ENCODE data around the gene PCDHA2. TPM values are rescaled to one million over a fixed set of nuclear protein-coding genes. Genes with fewer than 3 reads are reported as not detected.
"Not testable (repeated sequence)": the region's sequence is repeated elsewhere in the genome, so short reads cannot be mapped to it uniquely, and the experiment has no call there.

Gene PCDHA2
- total and polyA plus RNA-seq, 2 of the 8 experiments (the other 6 are each of a cell fraction or from before 2014, with no cell fraction given), result 0.86 to 1.9 TPM

DNA sequence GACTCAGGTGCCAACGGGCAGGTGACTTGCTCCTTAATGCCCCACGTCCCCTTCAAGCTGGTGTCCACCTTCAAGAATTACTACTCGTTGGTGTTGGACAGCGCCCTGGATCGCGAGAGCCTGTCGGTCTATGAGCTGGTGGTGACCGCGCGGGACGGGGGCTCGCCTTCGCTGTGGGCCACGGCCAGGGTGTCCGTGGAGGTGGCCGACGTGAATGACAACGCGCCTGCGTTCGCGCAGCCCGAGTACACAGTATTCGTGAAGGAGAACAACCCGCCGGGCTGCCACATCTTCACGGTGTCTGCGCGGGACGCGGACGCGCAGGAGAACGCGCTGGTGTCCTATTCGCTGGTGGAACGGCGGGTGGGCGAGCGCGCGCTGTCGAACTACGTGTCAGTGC is 7.2 kb upstream of the PCDHA2 start:
- not testable (repeated sequence) for H3K23me2 ChIP-seq (ENCODE audit: low read depth, low read length); H3K14ac ChIP-seq (ENCODE audit: insufficient read length); H3K4me3 ChIP-seq (ENCODE audit: extremely low read depth in 1 of 4, insufficient read depth in 2 of 4, low read depth in 3 of 4, low read length in 4 of 4); H2AK5ac ChIP-seq (ENCODE audit: low read depth, low read length); H3K4me1 ChIP-seq (replicated peaks in 1 of 4; ENCODE audit: control insufficient read depth in 3 of 4, insufficient read depth in 4 of 4, low read length in 3 of 4); FAIRE-seq; H3K27ac ChIP-seq (ENCODE audit: low read depth, low read length); H2BK120ac ChIP-seq (replicated peaks; ENCODE audit: low read depth, low read length); H4K8ac ChIP-seq (ENCODE audit: extremely low read depth, insufficient read depth, low read length); H2BK5ac ChIP-seq (ENCODE audit: low read depth, low read length); H3K56ac ChIP-seq (replicated peaks; ENCODE audit: insufficient read length, low read depth, low read length); H3K4me2 ChIP-seq (ENCODE audit: insufficient read depth in 1 of 2, low read depth in 2 of 2, low read length in 2 of 2); H4K20me1 ChIP-seq (replicated peaks in 1 of 2; ENCODE audit: control insufficient read depth in 1 of 2, insufficient read depth in 2 of 2, low read length in 2 of 2); H3K23ac ChIP-seq (ENCODE audit: insufficient read length); H4K5ac ChIP-seq (ENCODE audit: insufficient read length, low read depth, low read length); H3K18ac ChIP-seq (ENCODE audit: extremely low read depth, low read length); H3K79me1 ChIP-seq (ENCODE audit: low read depth, low read length); H2BK20ac ChIP-seq (ENCODE audit: low read length); H3K9ac ChIP-seq (replicated peaks in 1 of 4; ENCODE audit: extremely low read depth in 1 of 4, low read depth in 3 of 4, low read length in 3 of 4); H2BK15ac ChIP-seq (ENCODE audit: low read length); H3K79me2 ChIP-seq (ENCODE audit: control insufficient read depth in 1 of 2, insufficient read depth in 2 of 2, low read length in 2 of 2); H3K27me3 ChIP-seq (replicated peaks in 1 of 4; ENCODE audit: control insufficient read depth in 3 of 4, extremely low read depth in 1 of 4, insufficient read depth in 3 of 4, low read length in 3 of 4); H4K91ac ChIP-seq (replicated peaks; ENCODE audit: insufficient read length, low read length); H3K4ac ChIP-seq (replicated peaks; ENCODE audit: insufficient read length, low read depth, low read length); DNase-seq (ENCODE audit: low read depth in 1 of 2, low spot score in 2 of 2); H3K36me3 ChIP-seq (ENCODE audit: control insufficient read depth in 2 of 4, insufficient read depth in 4 of 4, low read length in 3 of 4); H2BK12ac ChIP-seq (ENCODE audit: low read depth, low read length); H2AFZ ChIP-seq (ENCODE audit: low read length)
- ChIA-PET CTCF (ENCODE audit: partially characterized antibody) (interaction anchor here (1.0 to 3.5 kb wide), 6 partner anchors 10 to 649 kb away, joined by 3 to 36 read pairs (median 4); partner anchors contain the start of gene PCDHA4), POLR2A (ENCODE audit: partially characterized antibody) (interaction anchor here (1.9 kb wide), 1 partner anchor 21 kb away, joined by 5 read pairs; no protein-coding TSS in a partner anchor)
- peaks cover 27 to 41% of the 10 kb centered on the region in 2 experiments for H3K9me3 ChIP-seq (ENCODE audit: insufficient read depth in 2 of 2, low read depth in 1 of 2, low read length in 1 of 2)
- 96% methylated on average over 31 of the region's 44 CpGs; no CpG with 5 or more reads in 1 of the 2 experiments for WGBS, 2 experiments (ENCODE audit: extremely low coverage in 1 of 2, insufficient coverage in 1 of 2, insufficient read length in 1 of 2, insufficient replicate concordance in 2 of 2, low coverage in 1 of 2, low lambda C conversion rate in 2 of 2, missing lambda C conversion rate in 1 of 2)

DNA sequence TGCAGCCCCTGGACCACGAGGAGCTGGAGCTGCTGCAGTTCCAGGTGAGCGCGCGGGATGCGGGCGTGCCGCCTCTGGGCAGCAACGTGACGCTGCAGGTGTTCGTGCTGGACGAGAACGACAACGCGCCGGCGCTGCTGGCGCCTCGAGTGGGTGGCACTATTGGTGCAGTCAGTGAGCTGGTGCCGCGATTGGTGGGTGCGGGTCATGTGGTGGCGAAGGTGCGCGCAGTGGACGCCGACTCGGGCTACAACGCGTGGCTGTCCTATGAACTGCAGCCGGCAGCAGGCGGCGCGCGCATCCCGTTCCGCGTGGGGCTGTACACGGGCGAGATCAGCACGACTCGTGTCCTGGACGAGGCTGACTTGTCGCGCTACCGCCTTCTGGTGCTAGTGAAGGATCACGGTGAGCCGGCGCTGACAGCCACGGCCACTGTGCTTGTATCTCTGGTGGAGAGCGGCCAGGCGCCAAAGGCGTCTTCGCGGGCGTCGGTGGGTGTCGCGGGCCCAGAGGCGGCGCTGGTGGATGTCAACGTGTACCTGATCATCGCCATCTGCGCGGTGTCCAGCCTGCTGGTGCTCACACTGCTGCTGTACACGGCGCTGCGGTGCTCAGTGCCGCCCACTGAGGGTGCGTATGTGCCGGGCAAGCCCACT is 6.7 kb upstream of the PCDHA2 start:
- H2BK20ac ChIP-seq (ENCODE audit: low read length); H3K79me1 ChIP-seq (ENCODE audit: low read depth, low read length); H2AK5ac ChIP-seq (ENCODE audit: low read depth, low read length); H2AFZ ChIP-seq (ENCODE audit: low read length); DNase-seq (ENCODE audit: low read depth in 1 of 2, low spot score in 2 of 2); H3K23ac ChIP-seq (ENCODE audit: insufficient read length); H2BK5ac ChIP-seq (ENCODE audit: low read depth, low read length); H2BK12ac ChIP-seq (ENCODE audit: low read depth, low read length); H3K4ac ChIP-seq (replicated peaks; ENCODE audit: insufficient read length, low read depth, low read length); H4K91ac ChIP-seq (replicated peaks; ENCODE audit: insufficient read length, low read length); H3K4me1 ChIP-seq (replicated peaks in 1 of 4; ENCODE audit: control insufficient read depth in 3 of 4, insufficient read depth in 4 of 4, low read length in 3 of 4); H3K4me3 ChIP-seq (ENCODE audit: extremely low read depth in 1 of 4, insufficient read depth in 2 of 4, low read depth in 3 of 4, low read length in 4 of 4); H3K36me3 ChIP-seq (ENCODE audit: control insufficient read depth in 2 of 4, insufficient read depth in 4 of 4, low read length in 3 of 4); H3K9ac ChIP-seq (replicated peaks in 1 of 4; ENCODE audit: extremely low read depth in 1 of 4, low read depth in 3 of 4, low read length in 3 of 4); H3K4me2 ChIP-seq (ENCODE audit: insufficient read depth in 1 of 2, low read depth in 2 of 2, low read length in 2 of 2); H4K5ac ChIP-seq (ENCODE audit: insufficient read length, low read depth, low read length); H3K23me2 ChIP-seq (ENCODE audit: low read depth, low read length); FAIRE-seq; H3K79me2 ChIP-seq (ENCODE audit: control insufficient read depth in 1 of 2, insufficient read depth in 2 of 2, low read length in 2 of 2); H3K18ac ChIP-seq (ENCODE audit: extremely low read depth, low read length); H4K8ac ChIP-seq (ENCODE audit: extremely low read depth, insufficient read depth, low read length); H4K20me1 ChIP-seq (replicated peaks in 1 of 2; ENCODE audit: control insufficient read depth in 1 of 2, insufficient read depth in 2 of 2, low read length in 2 of 2); H3K56ac ChIP-seq (replicated peaks; ENCODE audit: insufficient read length, low read depth, low read length); H2BK120ac ChIP-seq (replicated peaks; ENCODE audit: low read depth, low read length); H2BK15ac ChIP-seq (ENCODE audit: low read length); H3K27me3 ChIP-seq (replicated peaks in 1 of 4; ENCODE audit: control insufficient read depth in 3 of 4, extremely low read depth in 1 of 4, insufficient read depth in 3 of 4, low read length in 3 of 4); H3K27ac ChIP-seq (ENCODE audit: low read depth, low read length); H3K14ac ChIP-seq (ENCODE audit: insufficient read length); POLR2A ChIA-PET (ENCODE audit: partially characterized antibody): not testable (repeated sequence)
- WGBS, 2 experiments (ENCODE audit: extremely low coverage in 1 of 2, insufficient coverage in 1 of 2, insufficient read length in 1 of 2, insufficient replicate concordance in 2 of 2, low coverage in 1 of 2, low lambda C conversion rate in 2 of 2, missing lambda C conversion rate in 1 of 2), result 90% methylated on average over 28 of the region's 70 CpGs; no CpG with 5 or more reads in 1 of the 2 experiments
- peaks cover 22 to 38% of the 10 kb centered on the region in 2 experiments for H3K9me3 ChIP-seq (ENCODE audit: insufficient read depth in 2 of 2, low read depth in 1 of 2, low read length in 1 of 2)
- CTCF ChIA-PET (ENCODE audit: partially characterized antibody), result interaction anchor here (1.1 to 3.5 kb wide), 3 partner anchors 9 to 264 kb away, joined by 3 to 36 read pairs (median 4); partner anchors contain the start of gene PCDHA4
